SJCRH30 (cell line): Measurements from ENCODE around the gene SPTBN1. TPM values are rescaled to one million over a fixed set of nuclear protein-coding genes. Genes with fewer than 3 reads are reported as not detected.

ENCODE experiments used
- DNase-seq, 2 experiments: peaks; one replicate each; pipeline ENCODE4 v3.0.0-alpha.2; 2015 to 2020
- H3K27ac ChIP-seq: fragments of 250-450 bp; sonication (Bioruptor Pico); 2 replicates; pipeline ENCODE4 v1.5.1; 2020; ENCODE audit warnings: mild to moderate bottlenecking, moderate library complexity
- H3K27me3 ChIP-seq: fragments of 250-450 bp; sonication (Bioruptor Pico); 2 replicates; pipeline ENCODE4 v1.5.1; 2020; ENCODE audit warnings: mild to moderate bottlenecking, moderate library complexity
- H3K36me3 ChIP-seq: fragments of 250-450 bp; sonication (Bioruptor Pico); 2 replicates; pipeline ENCODE4 v1.5.1; 2020; ENCODE audit warnings: mild to moderate bottlenecking, moderate library complexity
- H3K4me1 ChIP-seq: fragments of 250-450 bp; sonication (Bioruptor Pico); 2 replicates; pipeline ENCODE4 v1.5.1; 2020; ENCODE audit warnings: mild to moderate bottlenecking, moderate library complexity
- H3K4me3 ChIP-seq: fragments of 250-450 bp; sonication (Bioruptor Pico); 2 replicates; pipeline ENCODE4 v1.5.1; 2020; ENCODE audit warnings: mild to moderate bottlenecking, moderate library complexity
- H3K9me3 ChIP-seq: fragments of 250-450 bp; sonication (Bioruptor Pico); replicated peaks from 2 replicates; pipeline ENCODE4 v1.5.1; 2020; ENCODE audit warnings: mild to moderate bottlenecking, moderate library complexity
- total RNA-seq: library from RNA; depleted of rRNA; stranded (reverse); fragments of >200 nt; shearing (Covaris generic); gene quantifications from 2 replicates; pipeline ENCODE4 v1.2.3, GENCODE V29; 2014

SPTBN1 gene
- total RNA-seq, 1 experiment from 2014 or later: 260 TPM

DNA sequence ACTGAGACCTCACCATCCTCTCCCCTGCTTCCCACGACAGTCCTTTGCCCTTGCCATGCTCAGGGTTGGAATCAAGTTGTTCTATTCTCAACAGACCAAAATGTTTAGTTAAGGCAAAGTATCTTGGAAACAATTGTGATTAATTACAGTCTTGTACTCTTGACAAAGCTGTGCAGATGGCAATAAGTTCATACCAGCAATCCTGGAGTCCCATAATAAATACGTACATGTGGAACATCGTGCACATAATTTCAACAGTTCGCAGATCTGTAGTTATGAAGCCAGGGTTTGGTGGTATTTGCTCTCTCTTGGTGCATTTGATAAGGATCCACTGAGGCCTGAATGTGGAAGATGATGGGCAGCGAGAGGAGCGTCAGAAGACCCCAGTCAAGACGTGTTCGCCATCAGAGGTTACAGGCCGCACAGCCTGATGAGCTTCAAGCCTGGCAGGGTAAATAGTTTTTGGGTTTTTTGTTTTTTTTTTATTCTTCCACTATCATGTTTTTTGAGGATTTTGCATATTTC, 214.4 kb downstream of the SPTBN1 start:
- Histone ChIP-seq H3K9me3 (no peaks in the 10 kb centered on the region), H3K4me1 (peaks cover 10% of the 10 kb centered on the region; the same call in 1 of the 2 replicates), H3K27ac (no peak overlapping the region), H3K4me3 (no peak overlapping the region), H3K36me3 (peaks cover 52% of the 10 kb centered on the region), H3K27me3 (no peaks in the 10 kb centered on the region)
- DNase-seq: no peak

DNA sequence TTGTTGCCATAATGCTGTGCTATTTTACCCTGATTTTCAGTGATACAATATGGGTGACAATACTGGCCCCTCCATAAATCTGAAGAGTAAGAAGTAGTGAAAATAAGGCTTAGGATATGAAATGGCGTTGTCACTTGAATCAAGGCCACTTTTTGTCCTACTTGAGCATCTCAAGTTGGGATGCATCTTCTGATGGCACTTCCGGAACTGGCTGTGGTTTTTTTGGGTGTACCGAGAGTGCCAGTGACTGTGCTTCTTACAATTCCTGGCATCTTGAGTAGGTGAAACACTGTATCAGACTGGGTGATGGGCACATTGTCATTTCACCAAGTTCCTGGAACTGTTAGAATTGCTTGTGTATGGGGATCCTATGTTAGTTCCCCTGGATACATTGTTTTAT, 214.9 kb downstream of the SPTBN1 start:
- peaks cover 6% of the 10 kb centered on the region; the same call in 1 of the 2 replicates for H3K4me1 ChIP-seq
- H3K4me3 ChIP-seq: no peak overlapping the region
- no peaks in the 10 kb centered on the region for H3K27me3 ChIP-seq
- no peak for DNase-seq
- no peaks in the 10 kb centered on the region for H3K9me3 ChIP-seq
- H3K27ac ChIP-seq: no peak overlapping the region
- H3K36me3 ChIP-seq: peaks cover 47% of the 10 kb centered on the region

DNA sequence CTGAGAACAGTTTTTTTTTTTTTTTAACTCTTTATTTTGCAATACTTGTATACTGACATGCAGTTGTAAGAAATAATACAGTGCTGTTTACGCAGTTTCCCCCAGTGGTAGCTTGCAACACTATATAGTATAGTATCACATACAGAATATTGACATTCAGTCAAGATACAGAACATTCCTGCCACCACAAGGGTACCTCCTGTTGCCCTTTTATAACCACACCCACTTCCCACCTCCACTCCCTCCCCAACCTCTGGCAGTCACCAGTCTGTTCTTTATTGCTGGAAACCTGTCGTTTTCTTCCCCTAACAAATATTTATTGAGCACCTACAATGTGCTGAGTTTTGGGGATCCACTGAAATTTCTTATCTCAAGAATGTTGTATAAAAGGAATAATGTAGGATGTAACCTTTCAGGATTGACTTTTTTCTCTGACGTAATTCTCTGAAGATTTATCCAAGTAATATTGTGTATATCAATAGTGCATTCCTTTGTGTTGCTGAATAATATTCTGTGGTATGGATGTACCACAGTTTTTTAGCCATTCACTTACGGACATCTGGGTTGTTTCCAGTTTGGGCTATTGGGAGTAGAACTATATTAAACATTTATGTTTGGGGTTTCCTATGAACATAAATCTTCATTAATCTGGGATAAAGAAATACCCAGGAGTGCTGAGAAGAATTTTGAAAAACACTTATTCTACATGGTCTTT, 215.9 kb downstream of the SPTBN1 start:
- Histone ChIP-seq H3K36me3 (peaks cover 38% of the 10 kb centered on the region), H3K9me3 (no peaks in the 10 kb centered on the region), H3K4me1 (no peaks in the 10 kb centered on the region), H3K4me3 (no peak overlapping the region), H3K27ac (no peak overlapping the region), H3K27me3 (no peaks in the 10 kb centered on the region)
- DNase-seq: no peak

DNA sequence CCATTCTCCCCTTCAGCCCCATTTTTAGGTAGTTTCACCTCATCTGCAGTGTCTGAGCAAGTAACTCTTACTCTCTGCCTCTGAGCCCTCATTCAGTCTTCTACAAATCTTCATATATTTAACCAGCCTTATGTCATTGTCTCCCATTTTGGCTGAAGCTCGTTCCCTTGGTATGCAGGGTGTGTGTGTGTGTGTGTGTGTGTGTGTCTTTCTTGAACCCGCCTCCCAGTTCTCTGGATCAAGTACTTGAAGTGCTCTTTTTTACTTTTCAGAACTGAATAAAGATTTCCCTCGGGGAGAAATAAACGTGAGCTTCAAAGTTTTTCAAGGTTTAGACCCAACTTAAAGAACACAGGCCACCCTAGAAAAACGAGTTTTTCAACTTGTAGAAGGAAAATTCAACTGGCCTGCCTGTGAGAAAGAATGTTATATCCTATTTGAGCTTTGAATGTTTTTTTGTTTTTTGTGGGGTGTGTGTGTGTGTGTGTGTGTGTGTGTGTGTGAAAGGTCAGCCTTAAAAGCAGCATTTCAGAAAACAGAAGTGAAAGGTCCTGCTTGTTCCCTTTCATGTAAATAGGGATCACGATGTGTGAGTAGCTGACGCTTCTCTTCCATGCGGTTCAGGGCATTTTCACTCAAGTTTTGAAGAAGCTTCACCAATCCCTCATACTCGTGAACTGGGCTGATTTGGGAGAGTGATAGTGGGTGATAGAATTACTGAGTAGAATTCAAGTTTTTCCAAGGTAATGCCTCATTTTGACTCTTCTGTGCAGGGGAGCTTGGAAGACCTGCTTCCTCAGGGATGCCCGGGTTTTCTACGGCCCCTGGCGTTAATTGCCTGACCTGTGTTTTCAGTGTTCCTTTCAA, 216.7 kb downstream of the SPTBN1 start:
- Histone ChIP-seq H3K4me3 (no peak overlapping the region), H3K9me3 (no peaks in the 10 kb centered on the region), H3K4me1 (no peaks in the 10 kb centered on the region), H3K36me3 (peaks cover 30% of the 10 kb centered on the region), H3K27me3 (no peaks in the 10 kb centered on the region), H3K27ac (no peak overlapping the region)
- no peak for DNase-seq

DNA sequence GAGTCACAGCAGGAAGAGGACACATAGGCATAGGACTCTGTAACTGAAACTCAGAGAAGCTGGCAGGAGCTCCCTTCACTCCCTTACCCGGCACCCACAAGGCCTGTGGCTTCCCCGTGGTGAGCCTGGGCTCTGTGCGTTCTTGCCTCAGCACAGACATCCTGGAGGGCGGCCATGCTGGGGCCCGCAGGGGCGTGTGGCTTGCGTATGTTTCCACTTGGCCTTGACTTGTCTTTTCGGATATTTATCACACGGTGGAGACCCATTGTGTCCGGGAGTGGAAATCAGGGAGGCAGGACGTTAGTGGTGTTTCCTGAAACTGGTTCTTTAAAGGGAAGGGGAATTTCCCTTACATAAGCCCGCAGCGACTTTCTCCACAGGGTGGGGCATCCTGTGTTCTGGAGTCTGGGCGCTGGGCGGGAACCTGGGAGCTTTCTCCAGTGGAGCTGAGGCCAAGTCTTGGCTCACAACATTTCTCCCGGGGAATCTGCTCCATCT, 217.4 kb downstream of the SPTBN1 start:
- DNase-seq: no peak
- H3K9me3 ChIP-seq: no peaks in the 10 kb centered on the region
- no peaks in the 10 kb centered on the region for H3K27me3 ChIP-seq
- H3K36me3 ChIP-seq: peaks cover 23% of the 10 kb centered on the region
- no peak overlapping the region for H3K4me3 ChIP-seq
- no peak overlapping the region for H3K27ac ChIP-seq
- no peaks in the 10 kb centered on the region for H3K4me1 ChIP-seq

DNA sequence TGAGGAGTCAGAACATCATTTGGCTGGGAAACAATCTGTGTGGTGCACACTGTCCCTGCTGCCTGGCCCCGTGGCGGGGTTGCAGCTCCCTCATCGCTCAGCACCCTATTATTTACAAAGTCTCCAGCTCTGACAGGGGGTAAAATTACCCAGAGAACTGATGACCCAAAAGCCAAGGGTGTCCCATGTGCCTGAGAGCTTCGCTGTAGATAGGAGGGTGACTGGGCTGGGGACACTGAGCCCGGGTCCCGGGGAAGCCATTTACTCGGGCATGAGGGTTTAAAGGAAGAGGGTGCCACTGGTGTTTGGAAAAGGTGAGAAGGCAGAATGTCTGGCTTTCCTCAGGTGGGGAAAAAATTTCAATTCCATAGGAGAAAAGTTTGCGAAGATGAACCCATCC, 219.2 kb downstream of the SPTBN1 start:
- DNase-seq: no peak

DNA sequence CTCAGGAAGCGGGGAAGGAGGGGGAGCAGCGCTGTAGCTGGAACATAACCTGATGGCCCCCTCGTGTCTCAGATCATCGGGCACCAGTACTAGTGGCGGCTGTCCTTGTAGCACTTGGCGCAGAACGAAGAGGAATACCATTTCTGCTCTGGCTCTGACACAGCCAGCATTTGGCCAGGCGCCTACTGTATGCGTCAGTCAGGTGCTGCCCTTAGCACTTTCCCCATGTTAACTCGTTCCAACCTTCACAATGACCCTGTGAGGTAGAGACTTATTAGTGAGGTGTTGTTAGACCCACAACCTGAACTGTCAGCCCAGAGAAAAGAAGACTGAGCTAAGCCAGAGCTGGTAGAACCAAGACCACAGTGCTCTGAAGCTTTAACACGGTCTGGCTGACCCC, 219.6 kb downstream of the SPTBN1 start:
- H3K27ac ChIP-seq: no peak overlapping the region
- peaks cover 3% of the 10 kb centered on the region for H3K36me3 ChIP-seq
- no peaks in the 10 kb centered on the region for H3K27me3 ChIP-seq
- no peaks in the 10 kb centered on the region for H3K4me1 ChIP-seq
- no peak for DNase-seq
- H3K9me3 ChIP-seq: no peaks in the 10 kb centered on the region
- H3K4me3 ChIP-seq: no peak overlapping the region

More for the DNA sequence above, 219.2 kb downstream of the SPTBN1 start:
- Histone ChIP-seq H3K4me3 (no peak overlapping the region), H3K9me3 (no peaks in the 10 kb centered on the region), H3K27me3 (no peaks in the 10 kb centered on the region), H3K36me3 (peaks cover 8% of the 10 kb centered on the region), H3K4me1 (no peaks in the 10 kb centered on the region), H3K27ac (no peak overlapping the region)

DNA sequence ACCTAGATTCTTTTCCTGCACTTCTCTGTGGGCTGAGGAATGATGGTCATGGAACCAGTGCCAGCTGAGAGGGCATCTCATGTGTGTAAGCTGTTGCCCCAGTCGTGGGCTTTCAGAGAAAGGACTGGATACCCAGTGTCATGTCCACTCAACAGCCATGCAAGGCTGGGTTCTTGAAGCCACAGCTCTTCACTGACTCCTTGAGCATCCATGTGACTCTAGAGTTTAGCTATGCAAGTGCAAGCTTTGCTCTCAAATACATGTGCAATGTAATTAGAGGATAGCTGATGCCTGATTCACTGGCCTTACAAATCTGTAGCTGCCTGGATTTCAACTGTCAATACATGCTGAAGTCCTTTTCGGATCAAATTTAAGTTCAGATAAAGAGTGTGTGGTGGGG, 220.5 kb downstream of the SPTBN1 start:
- no peak for DNase-seq
- Histone ChIP-seq H3K27me3 (no peaks in the 10 kb centered on the region), H3K4me3 (no peak overlapping the region), H3K27ac (no peak overlapping the region), H3K36me3 (no peaks in the 10 kb centered on the region; the same call in 1 of the 2 replicates), H3K4me1 (no peaks in the 10 kb centered on the region), H3K9me3 (no peaks in the 10 kb centered on the region)

DNA sequence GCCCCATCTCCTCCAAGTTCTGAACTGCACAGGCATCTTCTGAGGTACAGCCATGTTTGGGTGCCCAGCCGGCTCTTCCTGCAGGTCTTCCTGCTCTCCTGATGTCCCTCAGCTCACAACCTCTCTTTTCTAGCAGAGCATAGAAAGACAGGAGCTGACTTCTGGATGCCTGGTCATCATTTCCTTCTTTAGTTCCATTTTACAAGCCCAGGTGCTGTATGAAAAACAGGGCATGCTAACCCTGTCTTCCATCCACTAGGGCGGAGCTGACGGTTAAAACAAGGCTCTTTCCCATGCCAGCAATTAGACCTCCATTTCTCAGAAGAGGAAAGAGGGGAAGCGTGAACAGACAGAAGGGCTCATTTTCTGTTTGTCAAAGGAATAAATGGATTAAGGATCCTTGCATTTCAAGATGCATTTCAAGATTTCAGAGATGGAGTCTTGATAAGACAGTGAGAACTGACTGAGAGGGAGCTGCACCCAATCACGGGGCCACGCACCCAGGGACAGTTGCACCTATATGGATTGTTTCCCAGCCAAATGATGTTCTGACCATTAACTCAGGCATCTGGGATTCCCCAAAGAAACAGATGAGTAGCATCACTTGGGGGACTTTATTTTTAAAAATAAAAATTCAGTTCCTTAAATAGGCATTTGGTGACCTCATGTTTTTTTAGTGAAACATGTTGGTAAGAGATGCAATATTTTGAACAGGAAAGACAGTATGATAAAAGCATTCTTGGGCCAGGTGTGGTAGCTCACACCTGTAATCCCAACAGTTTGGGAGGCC, 221.5 kb downstream of the SPTBN1 start:
- Histone ChIP-seq H3K27me3 (no peaks in the 10 kb centered on the region), H3K4me1 (no peaks in the 10 kb centered on the region), H3K9me3 (no peaks in the 10 kb centered on the region), H3K4me3 (no peak overlapping the region), H3K36me3 (no peaks in the 10 kb centered on the region), H3K27ac (no peak overlapping the region)
- DNase-seq: no peak

DNA sequence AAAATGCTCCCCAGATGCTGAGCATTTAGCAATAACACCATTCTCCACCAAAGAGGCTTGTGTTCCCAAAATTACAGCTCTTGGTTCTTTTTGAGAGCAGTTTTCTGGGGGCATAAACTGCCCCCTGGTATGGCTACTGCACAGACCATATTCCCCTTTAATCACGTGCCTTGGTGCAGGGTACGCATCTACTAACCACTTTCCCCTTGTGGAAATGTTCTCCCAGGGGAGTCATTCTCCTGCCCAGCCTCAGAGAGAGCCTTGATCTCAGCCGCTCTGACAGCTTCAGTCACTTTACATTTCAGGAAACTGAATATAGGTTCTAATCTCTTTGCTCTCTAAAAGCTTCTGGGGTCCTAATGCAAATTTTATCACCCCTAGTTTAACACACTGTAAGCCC, 222.6 kb downstream of the SPTBN1 start:
- H3K27ac ChIP-seq: no peak overlapping the region
- H3K36me3 ChIP-seq: no peaks in the 10 kb centered on the region
- H3K4me3 ChIP-seq: no peak overlapping the region
- H3K4me1 ChIP-seq: no peaks in the 10 kb centered on the region
- H3K9me3 ChIP-seq: no peaks in the 10 kb centered on the region
- no peak for DNase-seq
- H3K27me3 ChIP-seq: no peaks in the 10 kb centered on the region

DNA sequence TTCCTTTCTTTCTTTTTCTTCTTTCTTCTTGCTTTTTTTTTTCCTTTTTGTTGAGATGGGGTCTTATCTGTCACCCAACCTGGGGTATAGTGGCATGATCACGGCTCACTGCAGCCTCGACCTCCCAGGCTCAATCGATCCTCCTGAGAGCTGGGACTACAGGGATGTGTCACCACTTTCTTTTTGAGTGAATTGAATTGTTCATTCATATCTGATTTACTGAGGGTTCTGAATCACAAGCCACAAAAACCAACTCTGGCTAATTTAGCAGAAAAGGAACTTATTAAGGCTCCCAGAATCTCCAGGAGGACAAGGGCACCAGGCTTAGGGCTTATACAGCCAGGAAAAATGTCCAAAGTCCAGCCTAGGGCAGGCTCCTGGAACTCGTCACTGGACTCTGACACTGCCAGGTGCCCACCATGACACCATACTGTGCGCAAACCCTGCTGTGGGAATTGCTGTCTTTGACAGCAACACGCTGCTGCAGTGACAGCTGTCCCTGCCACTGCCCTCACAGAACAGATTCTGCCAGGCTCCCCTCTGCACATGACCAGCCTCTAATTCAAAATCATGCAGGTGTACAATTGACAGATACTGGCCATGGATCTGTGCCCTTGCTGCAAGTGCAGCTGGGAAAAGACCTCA, 224.4 kb downstream of the SPTBN1 start:
- H3K36me3 ChIP-seq: no peaks in the 10 kb centered on the region
- H3K27ac ChIP-seq: no peak overlapping the region
- DNase-seq: no peak
- H3K9me3 ChIP-seq: no peaks in the 10 kb centered on the region
- H3K27me3 ChIP-seq: no peaks in the 10 kb centered on the region
- no peaks in the 10 kb centered on the region for H3K4me1 ChIP-seq
- H3K4me3 ChIP-seq: no peak overlapping the region

DNA sequence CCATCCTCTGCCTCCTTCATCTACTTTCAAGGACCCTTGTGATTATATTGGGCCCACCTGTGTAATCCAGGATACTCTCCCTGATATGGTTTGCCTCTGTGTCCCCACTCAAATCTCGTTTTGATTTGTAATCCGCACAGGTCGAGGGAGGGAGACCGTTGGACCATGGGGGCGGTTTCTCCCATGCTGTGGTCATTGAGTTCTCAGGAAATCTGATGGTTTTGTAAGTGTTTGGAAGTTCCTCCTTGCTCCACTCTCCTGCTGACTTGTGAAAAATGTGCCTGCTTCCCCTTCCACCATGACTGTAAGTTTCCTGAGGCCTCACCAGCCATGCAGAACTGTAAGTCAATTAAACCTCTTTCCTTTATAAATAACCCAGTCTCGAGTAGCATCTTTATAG, 225.3 kb downstream of the SPTBN1 start:
- Histone ChIP-seq H3K9me3 (no peaks in the 10 kb centered on the region), H3K27me3 (no peaks in the 10 kb centered on the region), H3K36me3 (no peaks in the 10 kb centered on the region), H3K4me1 (no peaks in the 10 kb centered on the region), H3K27ac (no peak overlapping the region), H3K4me3 (no peak overlapping the region)
- no peak for DNase-seq

DNA sequence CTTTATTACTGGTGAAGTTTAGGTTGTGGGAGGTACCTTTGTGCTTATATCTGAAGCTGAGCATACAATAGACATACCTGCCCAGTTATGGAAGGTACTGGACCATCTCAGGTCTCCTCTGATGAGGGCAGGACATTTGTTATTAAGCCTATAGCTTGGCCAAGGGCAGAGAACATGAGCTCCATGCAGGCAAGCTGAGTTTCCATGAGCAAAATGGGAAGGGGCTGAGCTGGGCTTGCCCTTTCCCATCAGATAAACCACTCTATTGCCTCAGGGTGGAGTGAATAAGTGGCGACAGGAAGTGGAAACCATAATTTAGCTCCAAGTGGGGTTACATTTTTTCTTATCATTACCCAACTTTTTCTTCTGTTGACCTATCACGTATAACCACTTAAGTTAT, 227.5 kb downstream of the SPTBN1 start:
- no peaks in the 10 kb centered on the region for H3K4me1 ChIP-seq
- DNase-seq: no peak
- no peak overlapping the region for H3K4me3 ChIP-seq
- H3K27me3 ChIP-seq: no peaks in the 10 kb centered on the region
- no peaks in the 10 kb centered on the region for H3K9me3 ChIP-seq
- H3K27ac ChIP-seq: no peak overlapping the region
- H3K36me3 ChIP-seq: no peaks in the 10 kb centered on the region

DNA sequence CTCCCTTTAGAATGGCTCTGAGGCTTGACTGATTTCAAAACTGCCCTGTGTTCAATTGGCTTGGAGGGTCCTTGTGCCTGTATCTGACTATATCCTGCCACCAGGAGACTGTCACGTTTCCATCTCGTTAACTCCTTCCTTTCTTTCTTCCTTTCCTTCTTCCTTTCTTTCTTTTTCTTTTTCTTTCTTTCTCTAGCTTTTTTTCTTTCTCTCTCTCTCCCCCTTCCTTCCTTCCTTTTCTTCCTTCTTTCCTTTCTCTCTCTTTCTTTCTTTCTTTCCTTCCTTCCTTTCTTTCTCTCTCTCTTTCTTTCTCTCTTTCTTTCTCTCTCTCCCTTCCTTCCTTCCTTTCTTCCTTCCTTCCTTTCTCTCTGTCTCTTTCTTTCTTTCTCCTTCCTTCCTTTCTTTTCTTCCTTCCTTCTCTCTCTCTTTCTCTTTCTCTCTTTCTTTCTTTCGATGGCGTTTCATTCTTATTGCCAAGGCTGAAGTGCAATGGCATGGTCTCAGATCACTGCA, 229.2 kb downstream of the SPTBN1 start:
- no peak overlapping the region for H3K4me3 ChIP-seq
- no peaks in the 10 kb centered on the region for H3K9me3 ChIP-seq
- no peaks in the 10 kb centered on the region for H3K36me3 ChIP-seq
- no peak for DNase-seq
- H3K27ac ChIP-seq: no peak overlapping the region
- H3K4me1 ChIP-seq: no peaks in the 10 kb centered on the region
- H3K27me3 ChIP-seq: no peaks in the 10 kb centered on the region
